Kidney tubule cell (primary cell): ENCODE measurements around the gene SRC.

Experiments
- DNase-seq: peaks from one replicate; pipeline ENCODE4 v3.0.0-alpha.2; 2018; ENCODE audit warnings: low spot score

Gene SRC

DNA sequence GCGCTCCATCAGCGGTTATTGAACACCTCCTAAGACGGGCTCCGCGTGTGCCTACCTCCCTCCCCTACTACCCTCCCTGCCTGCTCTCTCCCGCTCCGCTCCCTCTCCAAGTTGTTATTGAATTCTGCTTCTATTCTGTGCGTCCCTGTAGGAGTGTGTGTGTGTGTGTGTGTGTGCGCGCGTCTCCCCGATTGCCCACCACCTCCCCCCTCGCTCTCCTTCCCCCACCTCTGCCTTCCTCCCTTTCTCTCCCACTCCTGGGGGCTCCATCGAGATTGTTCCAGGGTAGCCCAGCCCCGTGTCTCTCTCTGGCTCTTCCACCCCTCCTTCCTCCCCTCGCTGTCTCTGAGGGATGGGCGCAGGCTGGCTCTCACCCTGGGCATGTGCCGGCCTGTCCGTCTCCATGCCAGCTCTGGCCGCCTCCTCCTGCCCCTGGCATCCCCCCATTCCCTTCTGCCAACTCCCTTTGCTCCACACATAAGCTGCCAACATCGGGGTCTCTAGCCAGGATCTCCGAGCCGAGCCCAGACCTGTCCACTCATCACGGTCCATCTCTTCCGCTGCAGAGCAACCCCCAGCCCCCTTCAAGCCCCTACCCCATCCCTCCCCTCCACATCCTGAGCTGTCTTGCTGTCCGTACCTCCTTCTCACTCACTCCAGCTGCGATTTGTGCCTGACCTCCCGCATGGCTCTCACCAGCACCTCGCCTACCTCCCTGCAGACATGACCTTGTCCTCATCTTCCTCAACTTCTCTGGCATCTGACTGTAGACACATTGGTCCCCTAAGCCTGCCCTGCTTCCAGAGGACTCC, 68.5 kb downstream of the SRC start:
- DNase-seq, result no peak

DNA sequence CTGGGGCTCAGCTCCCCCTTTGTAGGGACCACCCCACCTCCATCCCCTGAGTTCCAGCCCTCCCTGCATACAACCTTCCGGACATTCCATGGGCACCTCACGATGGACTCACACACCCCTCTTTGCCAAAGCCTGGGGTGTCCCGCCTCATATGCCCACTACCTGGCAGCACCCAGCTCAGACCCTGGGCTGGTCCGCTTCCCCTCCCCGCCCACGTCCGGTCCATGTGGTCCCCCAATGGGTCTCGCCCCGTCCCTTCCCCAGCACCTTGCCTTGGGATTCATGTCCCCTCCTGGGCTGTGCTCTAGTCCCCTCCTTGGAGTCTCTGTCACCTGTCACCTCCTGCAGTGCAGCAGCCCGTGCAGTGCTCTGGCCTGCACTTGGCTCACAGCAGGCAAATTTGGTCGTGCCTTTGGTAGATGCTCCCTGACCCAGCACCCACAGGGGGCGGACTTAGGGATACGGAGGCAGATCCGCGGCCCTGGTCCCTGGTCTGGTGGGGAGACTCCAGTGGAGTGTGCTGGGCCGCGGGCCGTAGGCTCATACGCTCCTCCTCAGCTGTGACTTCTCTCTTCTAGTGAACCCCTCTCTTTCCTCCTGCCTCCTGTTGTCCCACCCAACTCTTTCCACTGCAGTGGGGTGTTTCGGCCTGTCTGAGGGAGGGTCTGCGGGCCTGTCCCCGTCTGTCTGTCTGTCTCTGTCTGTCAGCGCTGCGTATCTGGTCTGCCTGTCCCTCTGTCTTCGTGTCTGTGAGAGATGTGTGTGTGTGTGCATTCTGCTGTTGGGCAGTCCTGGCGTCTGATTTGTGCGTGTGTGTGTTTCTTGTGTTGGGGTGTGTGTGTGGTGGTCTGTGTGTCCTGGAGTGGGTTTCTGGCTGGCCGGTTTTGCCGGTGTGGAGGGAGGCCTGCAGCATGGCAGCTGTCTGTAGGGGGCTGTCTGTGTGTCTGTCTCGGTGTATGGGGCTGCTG, 69.5 kb downstream of the SRC start:
- DNase-seq, result no peak

DNA sequence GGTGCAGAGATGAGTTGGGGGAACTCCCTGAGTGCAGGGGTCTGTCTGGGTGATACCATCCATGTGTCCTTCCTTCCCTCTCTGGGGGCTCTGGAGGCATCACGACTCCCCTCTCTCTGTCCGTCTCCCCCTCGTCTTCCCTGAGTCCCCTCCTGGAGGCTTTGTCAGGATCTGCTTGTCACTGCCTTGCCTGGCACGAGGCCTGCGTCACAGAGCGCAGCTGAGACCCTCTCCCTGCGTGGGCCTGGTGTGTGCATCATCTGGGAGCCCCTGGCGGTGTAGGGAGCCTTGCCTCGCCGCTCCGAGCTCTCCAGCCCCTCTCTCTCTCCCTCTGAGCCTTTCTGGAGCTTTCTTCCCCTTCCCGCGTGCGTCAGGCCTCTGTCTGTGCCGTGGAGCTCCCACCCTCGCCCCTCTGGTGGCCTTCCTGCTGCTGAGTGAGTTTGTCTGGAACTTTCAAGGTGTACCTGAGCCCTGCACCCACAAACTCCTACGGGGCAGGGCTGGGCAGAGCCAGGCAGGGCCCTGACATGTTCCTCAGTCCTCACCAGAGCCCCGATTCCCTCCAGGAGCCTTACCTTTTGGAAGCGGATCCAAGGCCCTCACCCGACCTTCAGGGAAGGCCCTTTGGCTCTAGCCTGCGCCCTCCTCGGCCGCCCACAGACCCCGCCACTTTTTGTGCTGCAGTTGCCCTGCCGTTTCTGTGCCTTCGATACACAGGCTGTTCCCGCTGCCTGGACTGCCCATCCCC, 70.3 kb downstream of the SRC start:
- DNase-seq, result no peak

DNA sequence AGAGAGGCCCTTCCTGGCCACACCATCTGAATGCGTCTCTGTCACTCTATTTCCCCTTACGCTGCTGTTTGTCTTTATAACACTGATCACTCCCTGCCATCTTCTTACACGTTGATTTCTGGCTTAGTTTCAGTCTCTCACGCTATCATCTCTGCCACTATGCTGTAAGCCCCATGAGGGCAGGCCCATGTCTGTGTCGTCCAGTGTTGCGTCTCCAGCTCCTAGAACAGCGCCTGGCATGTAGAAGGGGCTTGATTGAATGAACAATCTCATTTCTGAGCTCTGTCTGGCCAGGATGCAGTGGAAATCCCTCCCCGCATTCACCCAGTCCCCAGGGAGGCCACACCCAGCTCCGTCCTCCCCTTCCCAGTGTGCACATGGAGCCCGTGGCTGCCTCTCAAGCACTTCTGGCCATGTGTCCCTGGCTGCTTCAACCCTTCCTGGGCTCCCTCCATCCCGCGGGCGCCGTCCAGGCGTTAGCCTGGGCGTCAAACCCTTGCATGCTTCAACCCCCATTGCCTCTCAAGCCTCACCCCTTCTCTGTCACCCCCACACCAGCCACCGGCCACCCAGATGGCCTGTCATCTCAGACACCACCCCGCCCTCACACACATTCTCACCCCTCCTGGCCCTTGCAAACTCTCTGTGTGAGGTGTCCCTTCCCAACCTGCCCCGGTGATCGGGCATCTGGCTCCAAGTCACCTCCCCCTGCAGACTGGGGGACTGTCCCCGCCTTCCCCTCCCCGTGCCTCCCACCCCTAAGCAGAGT, 71.1 kb downstream of the SRC start:
- no peak for DNase-seq

DNA sequence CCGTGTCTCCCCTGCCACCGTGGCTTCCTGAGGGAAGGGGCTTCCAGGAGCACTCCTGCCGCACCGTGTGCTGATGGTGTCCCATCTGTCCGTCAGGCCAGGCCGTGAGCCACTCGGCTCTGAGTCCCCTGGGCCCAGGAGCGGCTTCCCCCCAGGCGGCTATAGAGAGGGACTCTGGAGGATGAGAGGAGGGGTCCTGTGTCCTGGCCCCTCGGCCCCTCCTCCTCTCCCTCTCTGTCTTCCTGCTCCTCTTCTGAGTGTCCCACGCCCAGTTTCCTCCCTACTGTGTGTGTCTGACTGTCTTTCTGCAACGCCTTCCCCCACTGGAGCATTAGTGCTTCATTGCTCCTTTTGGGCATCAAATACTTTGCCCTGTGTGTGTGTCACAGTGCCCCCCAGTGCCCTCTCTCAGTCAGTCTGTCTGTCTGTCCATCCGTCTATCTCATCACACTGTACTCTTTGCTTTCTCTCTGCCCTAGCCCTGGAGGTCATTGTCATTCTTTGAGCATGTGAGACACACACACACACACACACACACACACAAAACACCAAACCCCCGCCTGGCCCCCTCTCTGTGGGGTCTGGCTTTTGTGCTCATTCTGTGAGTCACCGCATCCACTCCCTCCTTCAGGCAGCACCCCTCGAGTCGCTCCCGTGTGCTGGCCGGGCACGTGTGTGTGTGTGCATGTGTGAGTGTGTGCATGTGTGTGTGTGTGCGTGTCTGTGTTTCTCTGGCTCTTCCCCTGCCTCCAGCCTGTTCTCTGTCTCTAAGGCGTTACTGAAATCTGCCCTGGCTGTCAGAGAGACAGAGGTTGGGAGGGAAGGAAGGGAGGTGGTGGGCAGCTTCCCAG, 71.9 kb downstream of the SRC start:
- no peak for DNase-seq

DNA sequence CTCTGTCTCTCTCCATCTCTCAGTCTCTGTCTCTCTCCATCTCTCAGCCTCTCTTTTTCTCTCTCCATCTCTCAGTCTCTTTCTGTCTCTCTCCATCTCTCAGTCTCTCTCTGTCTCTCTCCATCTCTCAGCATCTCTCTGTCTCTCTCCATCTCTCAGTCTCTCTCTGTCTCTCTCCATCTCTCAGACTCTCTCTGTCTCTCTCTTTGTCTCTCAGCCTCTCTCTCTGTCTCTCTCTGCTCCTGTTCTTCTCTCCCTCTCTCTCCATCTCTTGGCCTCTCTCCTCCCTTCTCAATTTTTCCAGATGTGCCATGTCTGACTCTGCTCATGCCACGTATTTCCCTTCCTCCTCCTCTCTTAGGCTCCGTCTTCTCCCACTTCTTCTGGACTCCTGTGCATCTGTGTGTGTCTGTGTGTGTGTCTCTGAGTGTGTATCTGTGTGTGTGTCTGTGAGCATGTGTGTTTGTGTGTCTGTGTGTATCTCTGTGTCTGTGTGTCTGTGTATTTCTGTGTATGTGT, 72.7 kb downstream of the SRC start:
- DNase-seq, result no peak

DNA sequence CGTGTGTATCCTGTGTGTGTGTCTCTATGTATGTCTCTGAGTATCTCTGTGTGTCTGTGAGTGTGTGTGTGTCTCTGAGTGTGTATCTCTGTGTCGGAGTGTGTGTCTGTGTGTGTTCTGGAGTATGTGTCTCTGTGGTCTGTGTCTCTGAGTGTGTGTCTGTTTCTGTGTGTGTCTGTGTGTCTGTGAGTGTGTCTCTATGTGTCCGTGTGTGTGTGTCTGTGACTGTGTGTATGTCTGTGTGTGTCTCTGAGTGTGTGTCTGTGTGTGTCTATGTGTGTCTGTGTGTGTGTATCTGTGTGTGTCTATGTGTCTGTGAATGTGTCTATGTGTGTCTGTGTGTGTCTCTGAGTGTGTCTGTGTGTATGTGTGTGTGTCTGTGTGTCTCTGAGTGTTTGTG, 73.4 kb downstream of the SRC start:
- no peak for DNase-seq

DNA sequence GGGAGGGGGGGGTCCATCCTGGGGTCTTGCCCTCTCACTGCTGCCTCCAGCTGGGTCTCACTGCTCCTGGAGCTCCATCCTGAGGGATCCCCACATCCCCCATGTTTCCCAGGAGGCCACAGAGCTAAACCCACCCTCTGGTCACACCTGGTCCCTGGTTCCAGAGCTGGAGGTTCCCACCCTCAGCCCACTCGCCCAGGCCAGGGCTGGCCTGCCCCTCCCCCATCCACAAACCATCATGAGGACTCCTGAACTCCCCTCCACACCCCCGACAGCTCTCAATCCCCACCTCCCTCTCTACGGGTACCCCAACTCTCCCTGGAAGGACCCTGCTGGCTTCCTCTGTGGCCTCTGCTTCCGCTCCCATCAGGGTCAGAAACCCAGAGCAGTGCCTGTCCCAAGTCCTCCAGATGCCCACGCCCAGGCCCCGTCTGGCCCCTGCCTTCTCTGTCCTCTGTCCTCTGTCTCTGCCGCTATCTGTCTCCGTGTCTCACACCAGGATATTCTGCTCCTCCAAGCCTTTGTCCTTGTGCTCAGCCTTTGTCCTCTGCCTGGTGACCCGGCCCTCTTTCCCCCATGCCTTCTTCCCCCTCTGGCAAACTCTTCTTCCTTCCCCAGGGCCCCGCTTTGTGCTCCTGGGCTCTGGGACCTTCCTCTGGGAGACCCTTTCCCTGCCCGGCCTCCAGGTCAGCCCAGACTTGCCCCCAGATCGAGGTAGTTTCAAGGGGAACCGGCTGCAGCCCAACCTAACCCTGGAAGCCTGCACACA, 74.0 kb downstream of the SRC start:
- no peak for DNase-seq

DNA sequence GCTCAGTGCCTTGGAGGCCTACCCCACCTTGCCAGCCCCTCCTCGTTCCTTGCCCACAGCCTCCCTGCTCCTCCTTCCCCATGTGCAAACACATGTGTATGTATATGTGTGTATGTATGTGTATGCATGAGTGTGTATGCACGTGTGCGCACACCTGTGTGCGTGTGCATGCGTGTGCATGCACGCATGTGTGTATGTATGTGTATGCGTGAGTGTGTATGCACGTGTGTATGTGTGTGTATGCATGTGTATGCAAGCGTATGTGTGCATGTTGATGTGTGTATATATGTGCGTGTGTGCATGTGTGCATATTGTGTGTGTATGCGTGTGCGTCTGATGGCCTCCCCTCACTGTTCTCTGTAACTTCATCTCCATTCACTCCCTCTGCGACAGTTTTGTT, 74.7 kb downstream of the SRC start:
- no peak for DNase-seq

DNA sequence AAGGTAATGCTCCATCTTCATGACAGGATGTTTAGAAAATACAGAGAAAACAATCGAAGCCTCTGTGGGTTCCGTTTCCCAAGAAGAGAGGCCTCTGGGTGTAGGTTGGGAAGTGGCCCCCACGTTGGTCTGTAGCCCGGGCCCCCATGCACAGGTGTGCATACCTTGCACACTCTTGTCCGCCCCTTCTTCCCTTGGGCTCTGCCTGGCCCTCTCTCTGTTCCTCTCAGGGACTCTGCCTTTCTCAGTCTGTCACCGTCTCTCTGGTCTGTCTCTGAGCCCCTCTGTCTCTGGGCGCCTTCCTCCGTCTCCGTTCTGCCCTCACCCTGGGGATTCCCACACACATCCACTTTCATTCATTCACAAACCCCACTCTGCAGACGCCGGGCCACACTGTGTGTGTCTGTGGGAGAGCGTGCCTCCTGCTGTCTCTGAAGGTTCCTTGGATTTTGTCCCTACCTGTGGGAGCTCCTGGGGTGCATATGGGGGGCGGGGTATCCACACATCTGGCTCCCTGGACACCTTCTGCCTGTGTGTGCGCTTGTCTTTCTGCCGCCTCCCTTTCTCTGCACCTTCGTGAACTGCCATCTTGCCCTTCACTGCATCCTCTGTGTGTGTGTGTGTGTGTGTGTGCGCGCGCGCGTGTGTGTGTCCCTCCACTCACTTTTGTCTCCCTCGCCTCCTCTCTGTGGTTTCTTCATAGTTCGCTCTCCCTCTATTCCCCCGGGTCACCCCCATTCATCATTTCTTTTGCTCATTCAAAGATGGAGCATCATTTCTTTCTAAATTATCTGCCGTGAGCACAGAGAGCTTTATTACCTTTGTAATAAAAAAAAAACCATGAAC, 75.3 kb downstream of the SRC start:
- no peak for DNase-seq

DNA sequence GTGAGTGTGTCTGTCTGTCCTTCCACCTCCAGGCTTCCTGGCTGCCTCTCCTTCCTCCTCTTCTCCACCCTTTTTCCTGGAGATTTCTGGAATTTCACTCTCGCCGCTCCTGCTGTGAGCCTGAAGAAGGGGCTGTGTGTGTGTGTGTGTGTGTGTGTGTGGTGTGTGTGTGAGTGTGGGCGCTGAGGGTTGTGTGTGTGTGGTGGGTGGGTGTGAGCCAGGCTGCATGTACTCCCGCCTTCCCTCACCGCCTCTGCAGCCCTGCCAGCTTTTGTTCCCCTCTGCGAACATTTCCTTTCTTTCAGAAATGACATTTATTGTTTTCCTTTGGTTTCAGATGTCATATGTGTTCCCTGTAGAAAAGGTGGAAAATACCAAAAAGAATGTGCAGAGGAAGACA, 76.0 kb downstream of the SRC start:
- no peak for DNase-seq

DNA sequence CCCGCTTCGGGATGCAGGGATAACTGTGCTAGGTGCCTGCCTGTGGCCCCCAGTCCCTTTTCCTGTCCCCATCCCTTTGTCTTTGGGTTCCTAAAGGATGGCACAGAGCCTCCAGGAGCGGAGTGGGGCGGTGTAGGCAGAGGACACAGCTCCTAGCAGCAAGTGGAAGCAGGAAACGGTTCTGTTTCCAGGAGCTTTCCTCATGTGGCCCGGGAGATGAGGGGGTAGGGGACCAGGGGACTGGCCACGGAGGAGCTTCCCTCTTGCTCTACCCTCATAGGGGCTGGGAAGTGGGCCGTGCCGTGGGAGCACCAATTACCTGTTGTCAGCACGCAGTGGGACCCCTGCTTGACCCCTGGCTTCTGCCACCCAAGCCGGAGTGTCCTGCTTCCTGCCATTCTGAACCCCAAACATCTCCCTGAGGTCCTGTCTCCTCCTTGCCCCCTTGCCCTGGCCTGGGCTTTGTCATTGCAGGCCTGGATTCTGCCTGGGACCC, 76.9 kb downstream of the SRC start:
- DNase-seq, result no peak

DNA sequence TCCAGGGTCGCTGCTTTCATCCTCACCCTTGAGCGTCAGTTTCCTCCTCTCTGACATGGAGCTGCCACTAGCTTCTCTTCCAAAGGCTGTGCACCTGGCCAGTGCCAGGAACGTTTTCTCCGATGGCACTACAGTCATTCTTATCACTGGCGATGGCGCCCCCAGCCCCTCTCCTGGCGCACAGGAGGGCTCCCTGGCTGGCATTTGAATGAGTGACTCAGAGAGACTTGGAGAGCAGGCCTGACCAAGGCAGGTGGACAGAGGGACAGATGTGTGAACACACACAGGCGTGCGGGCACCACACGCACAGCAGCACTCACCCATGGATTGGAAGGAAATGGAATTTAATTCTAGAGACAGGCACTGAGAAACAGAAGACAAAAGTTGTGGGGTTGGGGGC, 77.6 kb downstream of the SRC start:
- no peak for DNase-seq

DNA sequence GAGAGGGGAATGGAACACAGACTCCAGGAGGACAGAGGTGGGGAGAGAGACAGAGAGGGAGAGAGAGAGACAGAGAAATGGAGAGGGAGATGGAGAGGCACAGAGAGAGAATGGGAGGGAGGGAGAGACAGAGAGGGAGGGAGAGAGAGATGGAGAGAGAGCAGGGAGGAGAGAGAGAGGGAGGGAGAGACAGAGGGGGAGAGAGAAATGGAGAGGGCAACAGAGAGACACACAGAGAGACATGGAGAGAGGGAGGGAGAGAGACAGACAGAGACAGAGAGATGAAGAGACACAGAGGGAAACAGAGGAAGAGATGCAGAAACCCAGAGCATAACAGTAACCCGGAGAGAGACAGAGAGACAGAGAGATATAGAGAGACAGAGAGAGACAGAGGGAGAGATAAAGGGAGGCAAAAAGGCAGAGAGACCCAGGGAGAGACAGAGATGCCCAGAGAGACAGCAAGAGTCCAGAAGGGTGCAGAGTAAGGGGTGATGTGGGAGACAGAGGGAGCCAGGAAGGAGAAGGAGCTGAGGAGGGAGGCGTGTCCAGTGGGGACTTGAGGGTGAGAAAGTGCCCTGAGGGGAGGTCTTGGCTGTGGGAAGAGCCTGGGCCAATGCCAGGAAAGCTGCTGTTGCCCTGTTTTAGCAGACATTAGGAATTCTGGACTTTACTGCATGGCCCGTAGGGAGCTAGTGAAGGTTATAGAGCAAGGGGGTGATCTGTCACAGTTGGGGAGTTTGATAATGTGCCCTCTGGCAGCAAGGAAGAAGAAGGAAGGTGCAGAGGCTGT, 78.3 kb downstream of the SRC start:
- DNase-seq, result no peak

DNA sequence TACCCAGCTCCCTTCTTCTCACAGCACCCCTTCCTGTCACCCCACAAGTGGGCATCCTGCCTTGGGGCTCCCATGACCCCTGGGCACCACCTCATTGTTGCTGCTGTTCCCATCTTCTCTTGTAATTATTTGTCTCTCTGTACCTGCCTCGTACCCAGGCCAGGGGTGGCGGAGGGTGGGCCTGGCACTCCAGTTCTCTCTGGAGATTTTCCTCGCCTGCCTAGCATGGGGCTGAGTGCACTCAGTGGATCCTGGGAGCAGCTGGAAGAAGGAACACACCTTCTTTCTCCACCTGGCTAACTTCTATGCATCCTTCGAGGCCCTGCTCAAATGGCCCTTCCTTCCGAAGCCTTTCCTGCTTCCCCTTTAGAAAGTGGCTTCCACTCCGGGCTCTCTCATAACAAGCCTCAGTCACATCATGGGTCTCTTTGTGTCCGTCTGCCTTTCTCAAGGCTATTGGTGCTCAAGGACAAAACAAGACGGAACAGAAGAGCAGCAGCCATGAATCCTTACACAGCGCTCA, 79.2 kb downstream of the SRC start:
- DNase-seq, result no peak

DNA sequence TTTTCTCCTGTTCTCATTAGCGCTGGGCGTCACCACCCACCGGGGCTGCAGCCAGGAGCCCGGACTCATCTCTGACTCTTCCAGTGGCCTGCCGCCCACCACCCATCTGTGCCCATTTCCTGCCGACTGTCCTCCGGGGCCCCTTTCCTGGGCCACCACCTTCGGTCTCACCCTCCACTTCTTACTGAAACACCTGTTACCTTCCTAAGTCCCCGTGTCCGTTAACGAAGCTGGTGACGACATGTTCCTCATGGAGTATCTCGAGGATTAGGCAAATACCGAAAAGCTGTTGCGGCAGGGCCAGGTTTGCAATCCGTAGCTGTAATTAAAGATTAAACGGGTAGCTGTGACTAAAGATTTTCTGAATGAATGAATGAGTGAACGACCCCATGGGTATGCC, 80.2 kb downstream of the SRC start:
- no peak for DNase-seq

DNA sequence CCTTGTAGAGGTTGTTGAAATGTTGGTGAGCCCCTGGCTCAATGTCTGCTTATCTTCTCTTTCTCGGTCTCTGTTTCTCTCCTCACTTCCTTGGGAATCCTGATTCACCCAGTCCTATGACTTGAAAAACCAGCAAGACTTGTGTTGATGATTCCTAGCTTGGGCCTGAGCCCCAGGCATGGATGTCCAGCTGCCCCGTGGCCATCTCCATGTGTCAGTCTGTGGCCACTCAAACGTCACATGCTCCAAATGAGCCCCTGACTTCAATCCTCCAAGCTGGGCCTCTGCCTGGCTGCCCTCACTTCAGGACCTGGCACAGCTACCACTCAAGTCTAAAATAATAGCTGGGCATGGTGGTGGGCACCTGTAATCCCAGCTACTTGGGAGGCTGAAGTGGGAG, 81.0 kb downstream of the SRC start:
- no peak for DNase-seq

DNA sequence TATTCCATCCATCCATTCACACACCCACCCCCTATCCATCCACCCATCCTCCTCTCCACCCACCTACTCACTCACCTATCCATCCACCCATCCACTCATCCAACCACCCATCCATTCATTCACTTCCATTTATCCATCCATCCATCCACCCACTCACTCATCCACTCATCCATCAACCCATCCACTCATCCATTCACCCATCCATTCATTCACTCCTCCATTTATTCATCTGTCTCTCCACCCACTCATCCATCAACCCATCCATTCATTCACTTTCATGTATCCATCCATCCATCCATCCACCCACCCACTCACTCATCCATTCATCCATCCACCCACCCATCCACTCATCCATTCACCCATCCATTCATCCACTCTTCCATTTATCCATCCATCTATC, 84.1 kb downstream of the SRC start:
- no peak for DNase-seq
